GM21360 (cell line): ENCODE measurements around the gene VARS1.
"Not testable (repeated sequence)": the region's sequence is repeated elsewhere in the genome, so short reads cannot be mapped to it uniquely, and the experiment has no call there.

ENCODE experiments used
- ATAC-seq: cut with Tn5 transposase; IDR thresholded peaks from one replicate; pipeline ENCODE4 v1.9.1; 2021; ENCODE audit warnings: mild to moderate bottlenecking, moderate library complexity; ENCODE audit not compliant: unreplicated experiment

Gene VARS1

DNA sequence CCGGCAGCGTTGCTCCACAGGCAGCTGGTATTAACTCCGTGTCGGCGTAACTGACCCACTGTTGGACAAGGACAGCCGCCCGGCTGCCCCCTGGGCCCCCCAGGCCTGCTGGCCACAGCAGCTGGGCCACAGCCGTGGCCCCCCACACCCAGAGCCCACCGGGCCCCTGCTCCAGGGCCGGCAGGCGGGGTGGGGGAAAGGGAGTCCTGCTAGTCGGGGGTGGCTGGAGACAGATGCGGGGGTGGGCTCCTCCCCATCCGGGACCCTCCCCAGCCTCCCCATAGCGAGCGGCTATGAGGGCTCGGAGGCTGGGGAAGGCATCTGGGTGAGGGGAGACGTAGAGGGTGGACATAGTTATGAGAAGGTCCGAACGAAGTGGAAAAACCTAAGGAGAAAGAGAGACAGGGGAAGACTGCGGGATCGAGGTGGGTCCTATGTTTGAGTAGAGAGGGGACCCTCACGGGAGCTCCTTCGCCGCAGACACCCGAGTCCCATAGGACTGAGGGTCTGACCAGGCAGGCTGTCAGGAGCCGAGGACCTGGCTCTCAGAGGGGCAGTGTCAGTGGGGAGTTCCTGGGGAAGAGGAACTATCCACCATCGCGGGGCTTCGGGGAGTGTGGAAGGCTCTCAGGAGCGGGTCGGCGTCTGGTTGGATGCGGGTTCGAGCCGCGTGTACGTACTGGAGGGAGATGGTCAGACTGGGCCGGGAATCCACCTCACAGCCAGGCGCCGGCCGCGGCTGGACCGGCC lies 511 bp downstream of the VARS1 start:
- ATAC-seq, result peak; percentile 18

DNA sequence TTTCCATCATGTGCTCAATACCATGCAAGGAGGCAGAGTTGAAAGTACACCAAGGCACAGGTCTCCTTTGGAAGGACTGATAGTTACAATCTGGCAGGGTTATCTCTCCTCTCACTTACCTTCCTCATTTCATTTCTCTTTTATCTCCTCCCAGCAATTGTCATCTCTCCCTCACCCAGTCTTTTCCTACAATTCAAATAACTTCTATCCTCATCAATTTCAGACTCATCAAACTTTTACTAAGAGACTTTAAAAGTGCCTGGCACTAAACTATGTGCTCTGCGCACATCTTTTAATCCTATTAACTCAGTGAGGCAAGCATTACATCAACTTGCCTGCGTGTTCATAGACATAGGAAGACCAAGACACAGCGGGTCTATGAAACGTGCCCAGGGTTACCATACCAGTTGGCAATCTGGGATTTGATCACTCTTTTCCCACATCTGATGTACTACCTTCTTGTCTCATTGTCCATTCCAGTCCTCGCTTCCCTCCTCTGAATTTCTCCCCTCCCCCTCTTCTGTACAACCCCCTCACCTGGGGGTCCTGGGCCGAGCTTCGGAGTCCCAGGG lies 1.2 kb downstream of the VARS1 start:
- ATAC-seq, result no peak

DNA sequence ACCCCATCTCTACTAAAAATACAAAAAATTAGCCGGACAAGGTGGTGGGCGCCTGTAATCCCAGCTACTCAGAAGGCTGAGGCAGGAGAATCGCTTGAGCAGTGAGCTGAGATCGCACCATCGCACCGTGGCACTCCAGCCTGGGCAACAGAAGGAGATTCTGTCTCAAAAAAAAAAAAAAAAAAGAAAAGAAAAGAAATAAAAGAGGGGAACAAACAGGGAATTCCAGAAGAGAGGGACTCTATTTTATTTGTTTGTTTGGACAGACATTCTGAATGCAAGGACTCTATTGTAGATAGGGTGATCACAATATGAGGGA lies 1.7 kb downstream of the VARS1 start:
- not testable (repeated sequence) for ATAC-seq

DNA sequence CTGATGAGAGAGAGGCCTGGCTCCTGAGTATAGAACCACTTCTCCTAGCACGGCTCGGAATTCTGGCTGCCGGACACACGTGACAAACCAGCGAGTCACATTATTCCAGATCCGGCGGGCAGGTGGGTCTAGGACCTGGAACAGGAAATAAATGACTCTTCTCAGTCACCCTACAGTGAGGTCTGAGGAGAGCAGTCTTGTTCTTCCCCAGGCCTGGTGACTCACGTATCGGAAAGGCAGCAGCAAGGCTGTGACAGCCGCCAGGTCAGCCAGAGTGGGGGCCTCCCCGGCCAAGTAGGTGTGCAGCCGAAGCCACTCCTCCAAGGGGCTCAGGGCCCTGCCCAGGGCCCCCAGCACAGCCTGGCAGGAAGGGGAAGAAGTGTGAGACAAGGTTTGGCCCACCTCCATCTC lies 2.8 kb downstream of the VARS1 start:
- no peak for ATAC-seq

DNA sequence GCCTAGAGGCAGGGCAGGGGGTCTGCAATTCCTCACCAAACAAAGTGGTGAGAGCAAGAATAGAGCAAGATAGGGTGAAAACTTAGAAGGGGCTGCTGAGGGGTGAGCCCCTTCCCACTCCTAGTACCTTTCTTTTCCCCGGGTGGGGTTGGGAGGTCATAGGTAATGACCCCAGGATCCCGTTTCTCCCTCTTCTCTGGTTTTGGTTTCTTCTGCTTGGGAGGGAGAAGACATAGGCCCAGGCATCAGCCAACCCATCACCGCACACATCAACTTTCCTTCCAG lies 3.5 kb downstream of the VARS1 start:
- no peak for ATAC-seq

DNA sequence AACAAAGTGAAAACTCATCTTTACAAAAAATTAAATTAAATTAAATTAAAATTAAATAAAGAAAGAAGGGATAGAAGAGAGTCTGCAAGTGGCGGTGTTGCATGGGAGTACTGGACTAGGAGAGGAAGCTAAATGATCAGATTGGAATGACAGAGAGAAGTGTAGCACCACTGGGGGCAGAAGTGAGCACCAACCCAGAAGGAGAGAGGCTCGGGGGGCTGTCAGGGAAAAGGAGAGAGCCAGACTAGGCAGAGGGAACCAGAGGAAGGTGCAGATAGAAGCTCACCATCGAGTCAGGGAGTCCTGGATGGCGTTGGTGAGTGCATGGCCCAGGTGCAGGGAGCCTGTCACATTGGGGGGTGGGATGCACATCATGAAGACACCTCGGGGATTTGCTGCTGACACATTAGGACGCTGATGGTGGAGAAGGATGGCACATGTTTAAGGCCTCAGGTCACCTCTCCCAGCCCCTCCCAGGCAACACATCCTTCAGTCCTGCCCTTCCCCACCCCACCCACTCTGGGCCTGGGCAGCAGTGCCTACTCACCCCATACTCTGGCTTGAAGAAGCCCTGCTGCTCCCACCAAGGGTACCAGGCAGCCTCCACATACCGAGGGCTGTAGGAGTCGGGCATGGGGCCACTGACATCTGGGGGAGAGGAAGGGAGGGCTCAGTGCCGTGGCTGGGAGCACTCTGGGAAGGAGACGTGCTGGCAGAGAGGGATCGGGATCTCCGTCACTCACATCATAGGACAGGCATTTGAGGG lies 4.0 kb downstream of the VARS1 start:
- ATAC-seq, result no peak

DNA sequence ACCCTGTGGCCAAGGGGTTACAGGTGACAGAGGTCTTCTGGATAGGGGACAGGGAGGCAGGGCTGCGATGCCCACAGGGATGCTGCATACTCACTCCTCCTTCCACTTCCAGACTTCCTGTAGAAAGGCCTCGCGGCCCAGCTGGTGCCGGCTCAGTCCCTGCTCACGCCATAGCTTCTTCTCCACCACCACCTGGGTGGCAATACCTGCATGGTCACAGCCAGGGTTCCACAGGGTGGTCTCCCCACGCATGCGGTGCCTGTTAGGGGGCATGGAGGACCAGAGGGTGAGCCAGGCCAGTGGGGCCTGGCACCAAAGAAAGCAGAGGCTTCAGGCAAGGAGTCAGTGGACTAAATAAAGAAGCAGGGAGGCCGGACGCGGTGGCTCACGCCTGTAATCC lies 10.1 kb downstream of the VARS1 start:
- ATAC-seq, result no peak

DNA sequence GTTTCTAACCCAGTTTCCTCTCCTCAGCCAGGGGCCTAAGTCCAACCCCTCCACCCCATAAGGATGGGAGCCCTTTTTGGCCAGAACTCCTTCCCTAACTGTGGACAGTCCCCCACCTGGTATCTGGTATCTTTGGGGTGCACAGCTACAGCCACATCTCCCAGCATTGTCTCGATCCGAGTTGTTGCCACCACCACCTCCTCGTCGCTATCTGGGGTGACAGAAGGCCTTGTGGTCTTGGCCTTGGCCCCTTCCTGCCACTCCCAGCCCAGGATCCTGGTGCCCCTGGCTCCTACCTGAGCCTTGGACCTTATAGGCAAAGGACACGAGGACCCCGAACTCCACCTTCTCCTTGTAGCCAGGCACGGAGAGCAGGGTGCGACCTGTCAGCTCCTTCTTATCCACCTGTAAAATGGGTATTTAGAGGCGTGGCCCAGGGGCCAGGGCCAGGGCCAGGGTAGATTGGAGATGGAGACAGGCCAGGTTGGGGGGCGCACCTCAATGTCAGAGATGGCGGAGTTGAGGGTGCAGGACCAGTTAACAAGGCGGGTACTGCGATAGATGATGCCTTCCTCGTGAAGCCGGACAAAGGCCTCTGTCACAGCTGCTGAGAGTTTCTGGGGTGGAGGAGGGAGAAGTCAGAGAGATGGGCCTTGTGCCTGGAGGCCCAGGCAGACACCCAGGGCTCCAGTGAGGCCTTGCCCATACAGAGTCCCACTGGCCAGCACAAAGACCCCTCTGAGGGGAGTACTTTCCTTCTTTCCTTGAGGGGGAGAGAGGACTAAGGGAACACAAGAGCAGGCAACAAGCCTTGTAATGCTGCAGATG lies 11.2 kb downstream of the VARS1 start:
- ATAC-seq, result no peak

DNA sequence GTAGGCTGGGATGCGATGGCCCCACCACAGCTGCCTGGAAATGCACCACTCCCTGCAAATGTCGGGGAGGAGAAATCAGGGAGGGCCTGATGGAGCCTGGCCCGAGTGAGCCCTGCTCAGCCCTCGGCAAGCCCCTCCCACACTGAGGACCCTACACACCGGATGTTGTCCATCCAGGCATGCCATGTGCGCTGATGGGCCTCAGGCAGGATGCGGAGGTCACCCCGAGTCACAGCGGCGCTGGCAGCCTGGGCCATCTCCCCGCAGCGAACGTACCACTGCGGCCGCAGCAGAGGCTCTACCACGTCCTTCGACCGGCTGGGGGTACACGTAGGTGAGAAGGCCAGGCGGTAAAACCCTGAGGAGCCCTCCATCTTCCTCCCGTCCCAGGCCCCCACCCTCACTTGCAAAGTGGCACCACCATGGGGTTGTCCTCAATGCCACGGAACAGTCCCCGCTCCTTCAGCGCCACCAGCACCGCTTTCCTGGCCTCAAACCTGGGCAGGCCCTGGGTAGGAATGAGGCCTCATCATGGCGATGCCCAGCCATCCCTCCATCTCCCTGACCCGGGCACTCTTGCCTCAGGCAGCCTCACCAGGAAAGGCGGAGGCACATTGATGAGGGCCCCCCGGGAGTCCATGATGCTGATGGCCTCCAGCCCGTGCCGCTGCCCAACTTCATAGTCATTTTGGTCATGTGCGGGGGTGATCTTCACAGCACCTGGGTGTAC lies 13.3 kb downstream of the VARS1 start:
- no peak for ATAC-seq

DNA sequence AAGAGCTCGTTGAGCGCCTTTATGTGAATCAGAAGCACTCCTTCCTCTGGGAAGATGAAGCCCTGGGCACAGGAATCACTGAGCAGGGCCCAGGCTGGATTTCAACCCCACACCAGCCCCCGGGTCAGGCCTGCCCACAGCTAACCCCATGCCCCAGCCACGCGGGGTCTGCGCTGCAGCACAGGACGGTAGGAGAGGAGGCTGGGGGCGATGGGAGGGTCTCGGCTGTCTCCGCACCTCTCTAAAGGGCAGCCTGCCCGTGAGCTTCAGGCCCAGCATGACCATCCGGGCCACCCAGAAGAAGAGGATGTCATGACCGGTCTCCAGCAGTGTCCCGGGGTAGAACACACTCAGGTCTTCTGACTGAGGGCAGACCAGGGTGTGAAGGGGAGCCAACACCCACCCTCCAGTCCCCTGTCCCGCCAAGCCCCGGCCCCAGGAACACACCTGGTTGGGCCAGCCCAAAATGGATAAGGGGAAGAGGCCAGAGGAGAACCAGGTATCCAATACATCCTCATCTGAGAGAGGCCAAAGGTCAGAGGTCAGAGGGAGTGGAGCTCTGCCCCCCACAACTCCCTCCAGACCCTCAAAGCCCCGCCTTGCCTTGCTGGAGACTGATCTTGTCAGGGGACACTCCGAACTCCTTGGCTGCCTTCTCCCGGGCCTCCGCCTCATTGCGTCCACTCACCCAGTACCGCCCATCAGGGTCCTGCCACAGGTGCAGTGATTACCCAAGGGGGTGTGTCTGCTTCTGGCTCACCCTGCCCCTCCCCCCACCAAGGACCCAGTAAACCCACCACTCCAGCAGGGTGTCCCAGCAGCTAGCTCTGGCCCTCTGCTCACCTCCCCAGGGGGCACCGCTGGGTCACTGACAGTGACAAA lies 14.1 kb downstream of the VARS1 start:
- no peak for ATAC-seq

DNA sequence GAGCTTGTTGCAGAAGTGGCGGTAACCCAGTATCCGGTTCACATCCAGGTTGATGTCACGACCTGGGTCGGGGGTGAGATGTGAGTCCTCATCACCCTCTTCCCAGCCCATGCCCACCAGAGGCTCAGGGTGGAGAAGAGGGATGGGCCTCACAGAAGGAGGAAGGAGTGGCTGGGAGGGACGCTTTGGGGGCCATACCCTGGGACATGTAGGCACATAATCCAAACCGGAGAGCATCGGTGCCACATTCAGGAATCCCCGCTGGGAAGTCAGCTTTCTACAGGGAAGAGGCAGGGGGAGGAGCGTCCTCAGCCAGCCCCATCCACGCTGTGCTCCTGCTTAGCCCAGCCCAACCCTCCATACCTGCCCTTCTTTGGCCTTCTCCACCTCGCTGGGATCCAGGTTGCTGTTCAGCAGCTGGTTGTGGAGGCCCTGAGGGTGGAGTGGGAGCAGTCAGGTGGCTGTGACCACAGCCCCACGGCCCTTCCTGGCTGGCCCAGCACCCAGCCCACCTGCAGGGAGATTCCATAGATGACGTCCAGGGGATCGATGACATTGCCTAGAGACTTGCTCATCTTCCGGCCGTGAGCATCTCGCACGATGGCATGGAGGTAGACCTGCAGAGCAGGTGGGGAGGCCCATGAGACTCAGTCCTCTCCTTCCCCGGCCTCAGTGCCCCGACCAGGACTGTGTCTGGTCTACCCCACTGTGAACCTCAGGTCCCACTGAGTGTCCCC lies 14.9 kb downstream of the VARS1 start:
- no peak for ATAC-seq

DNA sequence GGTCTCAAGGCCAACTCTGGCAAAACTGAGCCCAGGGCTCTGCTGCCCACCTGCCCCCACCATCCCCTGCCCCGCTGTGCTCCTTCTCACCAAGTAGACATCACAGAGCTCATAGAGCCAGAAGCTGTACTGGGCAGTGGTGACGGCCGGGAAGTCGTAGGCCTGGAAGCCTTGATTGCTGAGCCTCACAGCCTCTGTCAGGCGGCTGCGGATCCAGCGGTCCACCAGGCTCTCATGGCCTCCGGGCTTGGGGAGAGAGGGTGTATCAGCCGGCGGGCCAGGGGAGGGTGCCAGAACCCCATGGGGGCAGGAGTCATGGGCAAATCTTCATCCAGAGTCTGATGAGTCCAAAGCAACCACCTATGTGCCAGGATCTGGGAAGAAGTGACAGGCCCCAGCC lies 15.6 kb downstream of the VARS1 start:
- no peak for ATAC-seq

DNA sequence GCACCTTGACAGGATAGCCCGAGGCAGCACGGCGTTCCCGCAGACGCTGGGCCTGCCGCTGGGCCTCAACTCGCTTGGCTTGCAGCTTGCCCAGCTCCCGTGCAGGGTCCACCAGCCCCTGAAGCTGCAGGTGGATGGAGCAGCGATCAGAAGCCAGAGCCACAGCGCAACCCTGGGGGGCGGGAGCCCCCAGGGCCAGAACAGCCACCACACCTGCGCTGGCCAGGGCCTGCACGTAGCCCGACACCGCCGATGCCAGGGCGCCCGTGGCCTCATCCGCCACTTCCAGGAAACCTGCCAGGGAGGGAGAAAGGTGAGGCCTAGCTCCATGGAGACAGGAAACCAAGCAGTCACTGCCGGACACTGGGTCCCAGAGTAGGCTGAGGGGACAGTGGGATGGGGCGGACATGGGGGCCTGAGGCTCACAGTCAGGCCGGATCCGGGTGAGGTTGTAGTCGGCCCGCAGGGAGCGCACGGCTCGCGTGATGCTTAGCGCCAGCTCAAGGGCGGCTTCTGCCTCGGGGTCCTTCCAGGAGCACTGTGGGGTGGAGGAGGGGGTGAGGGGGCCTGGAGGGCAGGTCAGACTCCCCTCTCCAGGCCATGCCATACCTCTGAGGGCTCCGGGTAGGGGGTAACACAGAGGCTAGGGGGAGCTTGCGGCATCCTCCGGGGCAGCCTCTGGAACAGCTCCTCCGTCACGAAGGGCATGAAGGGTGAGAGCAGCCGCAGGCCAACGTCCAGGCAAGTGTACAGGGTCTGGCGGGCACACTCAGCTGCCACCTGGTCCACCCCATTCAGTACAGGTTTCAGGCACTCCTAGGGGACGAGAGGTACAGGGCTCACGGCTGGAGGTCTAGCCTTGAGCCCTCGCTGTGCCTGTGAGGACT lies 16.3 kb downstream of the VARS1 start:
- ATAC-seq, result no peak

DNA sequence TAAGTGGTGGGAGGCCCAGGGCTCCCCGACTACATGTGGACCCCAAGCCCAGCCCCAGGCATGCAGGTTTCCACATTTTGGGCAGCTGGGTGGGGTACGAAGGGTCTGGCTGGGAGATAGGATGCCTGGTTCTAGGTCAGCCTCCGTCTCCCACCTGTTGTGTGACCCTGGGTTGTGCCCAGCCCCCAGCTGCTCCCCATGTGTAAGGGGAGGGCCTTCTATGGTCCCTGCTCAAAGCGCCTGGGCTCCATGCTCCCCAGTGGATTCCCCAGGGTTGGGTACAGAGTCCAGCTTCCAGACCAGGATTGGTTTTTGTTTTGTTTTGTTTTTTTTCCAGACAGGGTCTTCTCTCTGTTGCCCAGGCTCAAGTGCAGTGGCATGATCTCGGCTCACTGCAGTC lies 17.4 kb downstream of the VARS1 start:
- no peak for ATAC-seq

DNA sequence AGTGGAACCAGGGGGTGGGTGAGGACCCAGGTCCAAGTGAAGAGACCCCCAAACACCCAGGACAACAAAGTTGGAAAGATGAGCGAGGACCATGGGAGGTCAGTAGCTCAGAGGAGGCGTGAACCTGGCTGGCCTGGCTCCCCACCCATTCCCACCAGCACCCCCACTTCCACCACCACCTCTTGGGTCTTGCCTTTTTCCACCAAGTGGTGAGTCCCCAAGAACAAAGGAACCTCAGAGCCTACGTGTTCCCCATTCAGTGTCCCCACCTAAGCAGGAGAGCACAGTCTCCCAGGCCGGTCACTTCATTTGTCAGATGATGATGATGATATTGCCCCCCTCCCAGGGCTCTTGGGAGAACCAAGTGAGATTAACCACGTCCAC lies 17.9 kb downstream of the VARS1 start:
- ATAC-seq, result no peak

DNA sequence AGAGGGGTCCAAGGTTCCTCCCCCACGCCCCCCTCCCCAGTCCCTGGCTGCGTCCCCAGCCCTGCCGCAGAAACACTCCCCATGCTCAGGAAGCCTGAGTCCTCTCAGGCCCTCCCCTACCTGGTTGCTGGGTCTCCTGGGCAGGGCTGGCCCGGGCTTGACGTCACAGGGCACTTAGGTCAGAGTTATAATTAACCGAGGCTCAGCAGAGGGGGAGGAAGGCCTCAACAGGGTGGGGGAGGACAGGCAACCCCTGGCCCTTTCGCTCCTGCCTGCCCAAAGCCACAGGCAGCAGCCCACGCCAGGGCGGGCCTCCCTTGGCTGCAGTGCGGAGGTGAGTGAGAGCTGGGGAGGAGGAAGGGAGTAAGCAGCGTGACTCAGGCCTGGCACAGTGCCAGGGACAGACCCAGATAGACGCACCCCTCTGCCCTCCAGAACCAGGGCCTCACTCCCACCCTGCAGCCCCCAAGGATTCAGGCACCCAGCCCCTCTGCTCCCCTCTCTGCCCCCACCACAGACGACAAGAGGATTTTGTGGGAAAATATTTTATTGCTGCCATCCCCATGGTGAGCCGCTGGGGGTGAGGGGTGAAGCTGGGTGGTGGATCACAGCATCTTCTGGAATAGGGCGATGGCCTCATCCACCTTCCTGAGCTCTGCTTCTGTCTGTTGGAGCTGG lies 18.4 kb downstream of the VARS1 start, which contains the start of gene VWA7:
TSS of gene VWA7 (minus strand) at position 340 of the 678 bp plus-strand sequence. CDS start 549 bp downstream, outside the sequence.
- peak; percentile 62 for ATAC-seq

DNA sequence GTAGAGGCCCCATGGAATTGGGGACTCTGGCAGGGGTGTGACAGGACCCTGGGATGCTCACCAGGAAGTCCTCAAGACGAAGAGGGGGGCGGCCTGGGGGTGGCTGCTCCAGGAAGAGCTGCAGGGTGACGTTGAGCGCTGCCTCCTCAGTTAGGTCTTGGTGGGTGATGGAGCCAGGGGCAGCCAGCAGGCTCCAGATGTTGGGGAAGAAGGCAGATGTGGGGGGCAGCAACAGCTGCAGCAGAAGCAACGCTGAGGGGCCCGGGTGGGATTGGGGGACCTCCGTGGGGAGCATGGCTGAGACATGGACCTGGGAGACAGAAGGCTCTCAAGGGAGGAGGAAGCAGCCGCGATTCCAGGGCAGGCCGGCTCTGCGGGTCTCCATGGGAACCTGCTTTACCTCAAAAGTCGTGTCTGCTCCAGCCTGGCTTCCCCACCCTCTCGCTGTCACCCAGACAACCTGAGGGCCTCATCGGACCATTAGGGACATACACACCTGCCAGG lies 19.0 kb downstream of the VARS1 start:
- peak; percentile 14 for ATAC-seq
